Fibroblast of skin of left quadriceps (primary cell): Measurements from ENCODE around the gene TMEM63C.

Experiments
- DNase-seq, 2 experiments: peaks; one replicate each; pipeline ENCODE4 v3.0.0-alpha.2; 2013; ENCODE audit warnings: low read depth in 2 of 2

TMEM63C gene

GRCh38 chr14:77221241-77221871 lies 39.8 kb downstream of the TMEM63C start:
- no peak for DNase-seq

GRCh38 chr14:77222546-77223225 lies 41.1 kb downstream of the TMEM63C start:
- no peak for DNase-seq

GRCh38 chr14:77224212-77224611 lies 42.6 kb downstream of the TMEM63C start:
- no peak for DNase-seq

GRCh38 chr14:77225254-77225653 lies 43.7 kb downstream of the TMEM63C start:
- DNase-seq = no peak

GRCh38 chr14:77225892-77226557 lies 44.4 kb downstream of the TMEM63C start:
- no peak for DNase-seq

- DNase-seq = no peak
Observed at GRCh38 chr14:77228056-77228455, 46.5 kb downstream of the TMEM63C start.

- no peak for DNase-seq
Observed at GRCh38 chr14:77230914-77231313, 49.3 kb downstream of the TMEM63C start.

GRCh38 chr14:77231721-77232120 lies 50.1 kb downstream of the TMEM63C start:
- DNase-seq = no peak

- DNase-seq = no peak
Observed at GRCh38 chr14:77236814-77237213, 55.2 kb downstream of the TMEM63C start.

- DNase-seq = no peak
Observed at GRCh38 chr14:77238356-77238755, 56.8 kb downstream of the TMEM63C start.

- no peak for DNase-seq
Observed at GRCh38 chr14:77238996-77239395, 57.4 kb downstream of the TMEM63C start.

- DNase-seq = no peak
Observed at GRCh38 chr14:77239412-77239811, 57.8 kb downstream of the TMEM63C start.

GRCh38 chr14:77240336-77240915 lies 58.8 kb downstream of the TMEM63C start:
- DNase-seq = no peak

- no peak for DNase-seq
Observed at GRCh38 chr14:77241955-77242354, 60.4 kb downstream of the TMEM63C start.

GRCh38 chr14:77242752-77243151 lies 61.2 kb downstream of the TMEM63C start:
- no peak for DNase-seq

- no peak for DNase-seq
Observed at GRCh38 chr14:77243853-77244252, 62.3 kb downstream of the TMEM63C start.

- DNase-seq = no peak
Observed at GRCh38 chr14:77245820-77246219, 64.2 kb downstream of the TMEM63C start.

GRCh38 chr14:77246784-77247183 lies 65.2 kb downstream of the TMEM63C start:
- no peak for DNase-seq

GRCh38 chr14:77248666-77249065 lies 67.1 kb downstream of the TMEM63C start:
- no peak for DNase-seq

- no peak for DNase-seq
Observed at GRCh38 chr14:77249286-77249685, 67.7 kb downstream of the TMEM63C start.

- DNase-seq = no peak
Observed at GRCh38 chr14:77250927-77251326, 69.3 kb downstream of the TMEM63C start.

- no peak for DNase-seq
Observed at GRCh38 chr14:77251870-77252269, 70.3 kb downstream of the TMEM63C start.
